Fibroblast of skin of left biceps (primary cell): Measurements from ENCODE around the gene LIPG.
"Not testable (repeated sequence)": the region's sequence is repeated elsewhere in the genome, so short reads cannot be mapped to it uniquely, and the experiment has no call there.

Source experiments
- DNase-seq, 2 experiments: peaks; one replicate each; pipeline ENCODE4 v3.0.0-alpha.2; 2013; ENCODE audit warnings: low read depth in 2 of 2

The LIPG gene

DNA sequence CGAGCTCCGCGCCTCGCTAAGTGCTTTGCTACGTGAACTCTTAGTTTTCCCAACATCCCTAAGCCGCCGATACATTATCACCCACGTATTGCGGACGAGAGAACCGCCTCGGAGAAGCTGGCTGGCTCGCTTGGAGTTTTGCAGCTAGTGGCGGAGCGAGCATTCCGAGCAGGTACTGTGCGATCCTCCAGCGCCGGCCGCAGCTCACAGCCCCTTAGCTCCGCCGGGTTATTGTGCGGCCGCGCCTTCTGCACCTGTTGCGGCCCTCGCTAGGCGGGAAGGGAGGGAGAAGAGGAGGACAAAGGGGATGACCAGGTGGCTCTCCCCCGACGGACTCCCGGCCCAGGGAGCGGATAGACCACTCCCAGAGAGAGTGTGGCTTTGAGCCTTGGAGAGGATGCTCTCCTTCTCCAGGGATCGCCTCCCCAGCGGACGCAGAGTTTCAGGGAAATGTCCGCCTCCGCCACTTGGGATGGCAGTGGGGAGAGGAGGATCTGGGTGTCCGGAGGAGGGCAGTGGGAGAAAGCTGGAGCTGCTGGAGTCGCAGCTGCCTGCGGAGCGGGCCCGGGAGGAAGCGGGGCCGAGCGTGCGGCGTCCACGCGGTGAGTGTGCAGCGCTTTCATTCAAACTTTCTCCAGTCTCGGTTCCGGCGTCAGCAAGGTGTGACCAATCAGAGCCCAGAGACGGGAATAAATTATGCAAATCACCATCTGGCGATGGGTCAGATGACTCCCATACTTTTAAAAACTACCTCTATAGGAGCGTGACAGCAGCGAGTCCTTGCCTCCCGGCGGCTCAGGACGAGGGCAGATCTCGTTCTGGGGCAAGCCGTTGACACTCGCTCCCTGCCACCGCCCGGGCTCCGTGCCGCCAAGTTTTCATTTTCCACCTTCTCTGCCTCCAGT is at the start of gene LIPG:
LIPG (plus strand) TSS at position 769 of the 905 bp plus-strand sequence. CDS start 252 bp downstream, outside the sequence.
- DNase-seq, result no peak

DNA sequence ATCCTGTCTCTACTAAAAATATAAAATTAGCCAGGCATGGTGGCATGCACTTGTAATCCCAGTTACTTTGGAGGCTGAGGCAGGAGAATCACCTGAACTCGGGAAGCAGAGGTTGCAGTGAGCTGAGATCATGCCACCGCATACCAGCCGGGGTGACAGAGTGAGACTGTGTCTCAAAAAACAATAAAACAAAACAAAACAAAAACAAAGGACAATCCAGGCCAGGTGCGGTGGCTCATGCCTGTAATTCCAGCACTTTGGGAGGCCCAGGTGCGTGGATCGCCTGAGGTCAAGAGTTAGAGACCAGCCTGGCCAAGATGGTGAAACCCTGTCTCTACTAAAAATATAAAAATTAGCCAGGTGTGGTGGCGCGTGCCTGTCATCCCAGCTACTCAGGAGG is 49.0 kb upstream of the LIPG start:
- DNase-seq, result not testable (repeated sequence)

DNA sequence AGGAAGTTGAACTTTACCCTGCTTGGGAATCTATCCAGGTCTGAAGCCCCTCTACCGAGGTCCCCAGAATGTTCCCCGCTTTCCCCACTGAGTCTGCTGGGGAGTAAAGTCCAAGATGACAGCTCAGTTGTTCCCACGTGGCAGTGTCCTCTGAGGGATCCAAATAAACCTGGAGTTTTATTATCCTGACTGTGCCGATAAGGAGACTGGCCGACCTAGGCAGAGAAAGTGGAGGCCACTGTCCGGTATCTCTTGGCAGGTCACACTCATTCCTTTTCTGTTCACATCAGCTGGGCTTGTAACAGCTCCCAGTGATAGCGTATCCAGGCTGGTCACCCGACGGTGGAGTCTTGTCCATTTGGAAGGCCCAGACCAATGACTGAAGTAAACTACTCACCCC is 47.3 kb upstream of the LIPG start:
- no peak for DNase-seq

GRCh38 chr18:49515003-49515402 is 46.9 kb upstream of the LIPG start:
- not testable (repeated sequence) for DNase-seq

DNA sequence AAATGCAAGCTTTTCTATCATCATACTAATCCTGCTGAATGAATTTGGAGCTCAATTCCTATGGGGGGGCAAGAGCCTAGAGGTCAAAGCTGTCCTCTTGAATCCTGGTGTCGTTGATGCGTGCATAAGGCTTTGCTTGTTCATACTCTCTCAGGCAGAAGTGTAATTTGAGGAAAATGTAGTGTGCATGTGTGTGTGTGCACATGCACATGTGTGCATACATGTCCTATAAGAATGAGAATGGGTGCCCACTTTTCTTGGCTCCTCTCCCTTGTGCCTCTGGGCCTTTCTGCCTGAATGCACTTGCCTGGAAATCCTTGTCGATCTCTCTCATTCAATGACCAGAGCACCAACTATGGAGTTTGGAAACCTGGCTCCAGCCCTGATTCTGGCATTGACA is 46.3 kb upstream of the LIPG start:
- no peak for DNase-seq

DNA sequence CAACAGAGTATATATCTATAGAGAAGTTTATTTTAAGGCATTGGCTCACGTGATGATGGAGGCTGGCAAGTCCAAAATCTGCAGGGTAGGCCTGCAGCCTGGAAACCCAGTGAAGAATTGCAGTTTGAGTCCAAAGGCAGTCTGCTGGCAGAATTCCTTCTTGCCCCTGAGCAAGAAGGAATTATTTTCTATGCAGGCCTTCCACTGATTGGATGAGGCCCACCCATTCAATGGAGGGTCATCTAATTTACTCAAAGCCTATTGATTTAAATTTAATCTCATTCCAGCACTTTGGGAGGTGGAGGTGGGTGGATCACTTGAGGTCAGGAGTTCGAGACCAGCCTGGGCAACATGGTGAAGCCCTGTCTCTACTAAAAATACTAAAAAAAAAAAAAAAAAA is 44.4 kb upstream of the LIPG start:
- DNase-seq, result no peak

GRCh38 chr18:49519101-49519971 is 42.5 kb upstream of the LIPG start:
- DNase-seq, result no peak

- DNase-seq, result peak; percentile 15 to 20
These were observed 41.2 kb upstream of the LIPG start for GRCh38 chr18:49520661-49521145.

- no peak for DNase-seq
These were observed 40.5 kb upstream of the LIPG start for GRCh38 chr18:49521216-49521835.

GRCh38 chr18:49523580-49524093 is 38.2 kb upstream of the LIPG start:
- not testable (repeated sequence) for DNase-seq

GRCh38 chr18:49524349-49524748 is 37.5 kb upstream of the LIPG start:
- DNase-seq, result no peak

DNA sequence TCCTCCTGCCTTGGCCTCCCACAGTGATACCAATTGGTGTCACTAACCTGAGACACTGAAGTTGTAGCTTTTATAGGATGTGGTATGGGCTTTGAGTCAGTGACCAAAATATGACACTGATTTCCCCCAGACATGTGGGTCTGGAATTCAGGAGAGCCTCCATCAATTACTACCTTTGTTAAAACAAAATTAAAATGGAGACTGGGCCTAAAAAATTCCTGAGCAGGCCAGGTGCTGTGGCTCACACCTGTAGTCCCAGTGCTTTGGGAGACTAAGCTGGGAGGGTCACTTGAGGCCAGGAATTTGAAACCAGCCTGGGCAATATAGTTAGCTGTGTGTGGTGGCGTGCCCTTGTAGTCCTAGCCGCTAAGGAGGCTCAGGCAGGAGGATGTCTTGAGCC is 36.9 kb upstream of the LIPG start:
- DNase-seq, result no peak

DNA sequence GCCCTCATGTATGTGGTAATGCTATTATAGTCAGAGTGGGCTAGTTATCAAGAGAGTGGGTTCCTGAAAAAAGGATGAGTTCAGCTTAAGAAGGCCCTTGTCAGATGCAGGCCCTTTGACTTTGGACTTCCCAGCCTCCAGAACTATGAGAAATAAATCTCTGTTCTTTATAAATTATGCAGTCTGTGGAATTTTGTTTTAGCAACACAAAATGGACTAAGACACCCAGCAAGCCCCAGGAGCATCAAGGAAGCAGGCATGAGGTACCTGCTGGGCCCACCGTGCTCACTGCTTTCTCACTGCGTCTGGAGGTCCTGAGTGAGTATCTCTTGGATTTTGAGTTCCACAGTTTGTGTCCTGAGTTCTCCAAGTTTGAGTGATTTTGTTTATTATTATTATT is 35.9 kb upstream of the LIPG start:
- DNase-seq, result no peak

DNA sequence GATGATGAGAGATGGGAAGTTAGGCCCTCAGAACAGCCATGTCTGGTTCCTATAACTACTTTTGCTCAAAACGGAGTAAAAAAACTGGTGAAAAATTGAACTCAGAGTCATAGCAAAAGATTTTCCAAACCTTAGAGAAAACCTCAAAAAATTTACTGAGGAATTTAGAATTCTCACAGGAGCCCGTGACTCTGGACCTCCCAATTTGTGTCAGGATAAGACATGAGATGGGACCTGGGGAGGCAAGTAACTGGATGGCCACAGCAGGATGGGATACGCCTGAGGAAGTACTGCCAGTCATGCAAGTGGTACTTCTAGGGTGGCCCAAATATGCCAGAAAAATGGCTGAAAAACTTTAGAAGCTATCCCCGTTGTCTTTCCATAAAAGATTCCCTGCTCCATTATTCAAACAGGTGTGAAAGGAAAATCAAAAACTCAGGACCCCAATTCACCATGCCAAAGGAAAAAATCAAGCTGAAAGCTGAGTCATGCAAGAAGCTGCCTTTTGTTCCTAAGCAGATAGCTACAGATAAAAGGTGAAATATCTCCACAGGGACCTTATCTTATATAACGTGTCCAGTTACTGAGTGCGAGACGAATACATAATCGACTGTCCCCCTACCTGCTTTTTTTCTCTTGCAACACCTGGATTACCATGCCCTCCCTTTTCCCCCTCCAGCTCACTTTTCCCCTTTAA is 34.1 kb upstream of the LIPG start:
- no peak for DNase-seq

- DNase-seq, result no peak
These were observed 32.3 kb upstream of the LIPG start for GRCh38 chr18:49529596-49529995.

GRCh38 chr18:49531678-49532153 is 30.1 kb upstream of the LIPG start:
- no peak for DNase-seq

- DNase-seq, result no peak
These were observed 26.8 kb upstream of the LIPG start for GRCh38 chr18:49534846-49535601.

DNA sequence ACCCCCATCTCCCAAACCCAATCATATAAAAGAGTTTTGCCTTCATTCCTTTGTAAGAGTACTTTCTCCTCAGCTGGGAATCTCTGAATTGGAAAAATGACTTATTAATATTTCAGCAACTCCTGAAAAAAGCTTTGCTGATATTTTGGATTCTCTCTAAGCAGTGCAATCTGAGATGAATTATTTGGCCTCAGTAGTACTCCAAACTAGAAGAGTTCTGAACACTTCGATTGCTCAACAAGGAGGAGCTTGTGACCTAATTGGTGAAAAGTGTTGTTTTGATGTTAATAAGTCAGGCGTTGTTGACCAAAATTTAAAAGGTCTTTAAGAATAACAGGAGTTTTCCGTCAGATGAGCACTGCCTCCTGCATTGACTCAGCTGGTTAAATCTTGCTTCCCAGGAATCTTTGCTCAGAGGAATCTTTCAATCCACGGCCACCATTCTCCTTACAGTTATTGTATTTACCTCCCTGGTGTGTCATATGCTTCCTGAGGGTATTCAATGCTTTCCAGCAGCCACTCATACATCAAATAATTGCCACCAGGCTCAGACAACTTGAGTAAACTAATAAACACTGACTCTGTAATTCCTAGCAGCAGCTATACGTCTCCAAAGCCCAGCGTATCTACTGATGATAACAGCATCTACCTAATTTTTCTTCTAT is 24.5 kb upstream of the LIPG start:
- DNase-seq, result no peak

- no peak for DNase-seq
These were observed 17.5 kb upstream of the LIPG start for GRCh38 chr18:49544362-49544761.

GRCh38 chr18:49546278-49546677 is 15.6 kb upstream of the LIPG start:
- DNase-seq, result no peak
